RWPE2 (cell line): Measurements from ENCODE around the gene CHTF18.

Source experiments
- ATAC-seq: fragments of 200-7000 bp; cut with Tn5 transposase; 3 replicates; pipeline ENCODE4 v1.9.1; 2021; ENCODE audit warnings: low read depth
- DNase-seq: peaks from one replicate; pipeline ENCODE4 v3.0.0-alpha.2; 2020; ENCODE audit warnings: low spot score
- H3K27ac ChIP-seq: fragments of 450-650 bp; 2 replicates; pipeline ENCODE4 v1.5.1; 2017; ENCODE audit warnings: mild to moderate bottlenecking; ENCODE audit not compliant: poor library complexity, severe bottlenecking
- H3K27me3 ChIP-seq: fragments of 250-450 bp; sonication (Bioruptor Pico); 2 replicates; pipeline ENCODE4 v1.5.1; 2021; ENCODE audit warnings: mild to moderate bottlenecking, moderate library complexity; ENCODE audit not compliant: insufficient read depth, poor library complexity, severe bottlenecking
- H3K36me3 ChIP-seq: fragments of 250-450 bp; sonication (Bioruptor Pico); 2 replicates; pipeline ENCODE4 v1.5.1; 2020; ENCODE audit warnings: low read depth, mild to moderate bottlenecking, moderate library complexity
- H3K4me1 ChIP-seq: fragments of 250-450 bp; sonication (Bioruptor Pico); 2 replicates; pipeline ENCODE4 v1.5.1; 2021; ENCODE audit warnings: mild to moderate bottlenecking, moderate library complexity; ENCODE audit not compliant: insufficient read depth, poor library complexity, severe bottlenecking
- H3K4me3 ChIP-seq: fragments of 250-450 bp; sonication (Bioruptor Pico); 2 replicates; pipeline ENCODE4 v1.5.1; 2021; ENCODE audit warnings: mild to moderate bottlenecking, moderate library complexity; ENCODE audit not compliant: severe bottlenecking
- H3K9me3 ChIP-seq: fragments of 250-450 bp; sonication (Bioruptor Pico); 2 replicates; pipeline ENCODE4 v1.5.1; 2021; ENCODE audit warnings: mild to moderate bottlenecking, moderate library complexity; ENCODE audit not compliant: severe bottlenecking
- TF ChIP-seq, protein P1 (sequence below): fragments of 450-650 bp; IDR thresholded peaks from one replicate; pipeline ENCODE4 v1.5.1; 2017; ENCODE audit warnings: mild to moderate bottlenecking, moderate library complexity; ENCODE audit not compliant: poor library complexity, severe bottlenecking

Gene CHTF18

DNA sequence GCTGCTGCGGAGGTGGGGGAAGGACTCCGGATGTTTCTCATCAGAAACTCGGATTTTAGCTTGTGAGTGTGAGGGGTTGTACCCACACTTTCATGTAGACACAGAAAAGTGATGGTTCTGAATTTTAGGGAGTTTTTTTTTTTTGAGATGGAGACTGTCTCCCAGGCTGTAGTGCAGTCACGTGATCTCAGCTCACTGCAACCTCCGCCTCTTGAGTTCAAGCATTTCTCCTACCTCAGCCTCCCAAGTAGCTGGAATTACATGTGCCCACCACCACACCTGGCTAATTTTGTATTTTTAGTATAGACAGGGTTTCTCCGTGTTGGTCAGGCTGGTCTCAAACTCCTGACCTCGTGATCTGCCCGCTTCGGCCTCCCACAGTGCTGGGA is 34.5 kb downstream of the CHTF18 start:
- Histone ChIP-seq H3K4me3 (no peak overlapping the region), H3K4me1 (no peaks in the 10 kb centered on the region), H3K36me3 (no peaks in the 10 kb centered on the region), H3K27me3 (peaks cover 20% of the 10 kb centered on the region), H3K27ac (no peak overlapping the region), H3K9me3 (no peaks in the 10 kb centered on the region)
- ATAC-seq (no peak), DNase-seq (no peak)
- TF ChIP-seq, protein P1, sequence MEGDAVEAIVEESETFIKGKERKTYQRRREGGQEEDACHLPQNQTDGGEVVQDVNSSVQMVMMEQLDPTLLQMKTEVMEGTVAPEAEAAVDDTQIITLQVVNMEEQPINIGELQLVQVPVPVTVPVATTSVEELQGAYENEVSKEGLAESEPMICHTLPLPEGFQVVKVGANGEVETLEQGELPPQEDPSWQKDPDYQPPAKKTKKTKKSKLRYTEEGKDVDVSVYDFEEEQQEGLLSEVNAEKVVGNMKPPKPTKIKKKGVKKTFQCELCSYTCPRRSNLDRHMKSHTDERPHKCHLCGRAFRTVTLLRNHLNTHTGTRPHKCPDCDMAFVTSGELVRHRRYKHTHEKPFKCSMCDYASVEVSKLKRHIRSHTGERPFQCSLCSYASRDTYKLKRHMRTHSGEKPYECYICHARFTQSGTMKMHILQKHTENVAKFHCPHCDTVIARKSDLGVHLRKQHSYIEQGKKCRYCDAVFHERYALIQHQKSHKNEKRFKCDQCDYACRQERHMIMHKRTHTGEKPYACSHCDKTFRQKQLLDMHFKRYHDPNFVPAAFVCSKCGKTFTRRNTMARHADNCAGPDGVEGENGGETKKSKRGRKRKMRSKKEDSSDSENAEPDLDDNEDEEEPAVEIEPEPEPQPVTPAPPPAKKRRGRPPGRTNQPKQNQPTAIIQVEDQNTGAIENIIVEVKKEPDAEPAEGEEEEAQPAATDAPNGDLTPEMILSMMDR, result no peak

DNA sequence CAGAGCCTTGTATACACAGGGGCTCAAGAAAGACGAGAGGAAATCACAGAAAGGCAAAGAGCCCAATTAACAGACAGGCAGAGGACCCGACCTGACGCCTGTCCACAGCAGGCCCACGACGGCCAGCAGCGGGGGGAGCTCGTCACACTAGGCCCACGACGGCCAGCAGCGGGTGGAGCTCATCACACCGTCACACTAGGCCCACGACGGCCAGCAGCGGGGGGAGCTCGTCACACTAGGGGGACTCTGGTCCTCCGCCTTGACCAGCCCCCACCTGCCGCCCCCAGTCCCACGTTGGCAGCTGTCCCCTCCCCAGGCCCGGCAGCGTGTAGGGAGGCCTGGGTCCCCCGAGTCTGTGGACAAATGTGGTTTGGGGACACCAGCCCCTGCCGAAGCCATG is 35.8 kb downstream of the CHTF18 start:
- DNase-seq, result no peak
- TF ChIP-seq, protein P1, result no peak
- Histone ChIP-seq H3K9me3 (no peaks in the 10 kb centered on the region), H3K27me3 (peaks cover 17% of the 10 kb centered on the region), H3K36me3 (no peaks in the 10 kb centered on the region), H3K4me1 (no peaks in the 10 kb centered on the region), H3K27ac (no peak overlapping the region), H3K4me3 (no peak overlapping the region)
- no peak for ATAC-seq

DNA sequence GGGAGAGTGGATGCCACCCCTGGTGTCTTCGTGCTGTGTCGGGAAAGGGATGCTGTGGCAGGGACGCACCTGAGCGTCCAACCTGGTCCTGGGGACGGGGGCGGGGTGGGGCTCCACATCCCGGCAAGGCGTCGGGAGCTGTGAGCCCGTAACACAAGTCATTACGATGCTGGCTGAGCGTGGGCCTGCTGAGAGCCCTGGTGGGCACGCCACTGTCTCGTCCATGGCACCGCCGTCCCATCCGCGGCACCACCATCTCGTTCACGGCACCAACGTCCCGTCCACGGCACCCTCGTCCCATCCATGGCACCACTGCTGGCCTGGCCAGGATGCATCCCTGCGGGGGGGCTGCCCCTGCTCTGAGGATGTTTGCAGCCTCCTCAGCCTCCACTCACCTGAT is 36.2 kb downstream of the CHTF18 start:
- no peaks in the 10 kb centered on the region for H3K36me3 ChIP-seq
- DNase-seq (no peak), ATAC-seq (no peak)
- H3K27ac ChIP-seq, result no peak overlapping the region
- H3K9me3 ChIP-seq, result no peaks in the 10 kb centered on the region
- H3K4me3 ChIP-seq, result no peak overlapping the region
- H3K27me3 ChIP-seq, result peaks cover 17% of the 10 kb centered on the region
- TF ChIP-seq, protein P1, result no peak
- H3K4me1 ChIP-seq, result no peaks in the 10 kb centered on the region

DNA sequence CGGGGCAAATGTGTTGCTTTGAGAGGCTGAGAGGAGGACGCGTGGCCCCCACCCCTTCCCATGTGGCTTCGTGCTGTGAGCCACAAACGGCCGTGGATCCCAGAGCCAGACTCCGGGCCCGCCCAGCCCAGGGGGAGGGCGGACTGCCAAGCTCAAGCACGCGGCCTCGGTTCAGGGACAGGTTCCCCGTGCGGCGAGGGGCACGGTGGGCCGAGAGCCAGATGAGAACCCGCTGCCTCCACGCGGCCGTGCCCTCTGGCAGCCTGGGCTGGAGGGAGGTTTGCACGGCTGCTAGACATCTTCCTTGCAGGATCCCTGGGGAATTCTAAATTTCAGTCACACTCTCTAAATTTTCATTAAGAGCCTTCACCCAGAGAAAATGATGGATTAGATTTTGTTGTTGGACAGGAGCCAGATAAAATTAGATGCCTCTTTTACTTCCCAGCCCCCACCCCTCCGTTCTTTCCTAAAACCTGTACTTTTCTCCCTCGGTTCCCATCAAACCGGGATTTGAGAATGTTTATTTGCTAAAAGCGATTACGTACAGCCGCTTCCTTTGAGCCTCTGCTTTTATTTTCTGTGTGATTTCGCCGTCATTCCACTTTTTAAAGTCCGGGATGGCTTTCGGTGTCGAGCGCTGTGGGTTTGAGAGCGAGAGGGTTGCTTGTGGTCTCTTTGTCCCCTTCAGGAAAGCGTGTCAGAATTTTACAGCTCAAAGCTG is 37.1 kb downstream of the CHTF18 start:
- H3K4me3 ChIP-seq, result no peak overlapping the region
- H3K9me3 ChIP-seq, result no peaks in the 10 kb centered on the region
- no peak overlapping the region for H3K27ac ChIP-seq
- H3K4me1 ChIP-seq, result no peaks in the 10 kb centered on the region
- TF ChIP-seq, protein P1, result no peak
- ATAC-seq, result no peak
- peaks cover 17% of the 10 kb centered on the region for H3K27me3 ChIP-seq
- no peaks in the 10 kb centered on the region for H3K36me3 ChIP-seq
- DNase-seq, result no peak

DNA sequence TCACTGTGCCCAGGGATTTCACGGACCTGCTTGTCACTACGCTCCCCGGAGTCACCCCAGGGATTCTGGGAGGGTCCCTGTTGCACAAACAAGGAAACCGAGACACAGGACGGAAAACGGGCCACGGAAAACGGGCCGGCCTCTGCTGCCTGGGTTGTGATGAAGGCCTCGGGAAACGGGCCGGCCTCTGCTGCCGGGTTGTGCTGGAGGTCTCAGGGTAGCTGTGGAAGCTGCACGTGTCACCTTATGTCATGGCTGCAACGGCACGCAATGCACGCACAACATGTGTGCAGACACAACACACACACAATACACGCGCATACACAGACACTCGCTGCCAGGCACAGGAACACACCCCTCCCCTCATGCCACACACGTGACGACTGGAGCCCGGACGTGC is 39.1 kb downstream of the CHTF18 start:
- Histone ChIP-seq H3K36me3 (no peaks in the 10 kb centered on the region), H3K27me3 (peaks cover 20% of the 10 kb centered on the region), H3K9me3 (no peaks in the 10 kb centered on the region)

More for the DNA sequence above, 39.1 kb downstream of the CHTF18 start:
- H3K4me3 ChIP-seq, result no peak overlapping the region
- ATAC-seq (no peak), DNase-seq (no peak)
- H3K4me1 ChIP-seq, result no peaks in the 10 kb centered on the region
- no peak overlapping the region for H3K27ac ChIP-seq
- TF ChIP-seq, protein P1, result no peak
